Caco-2 (cell line): ENCODE measurements around the gene EXOC6B. TPM values are rescaled to one million over a fixed set of nuclear protein-coding genes. Genes with fewer than 3 reads are reported as not detected.

Experiments
- BruUV-seq: library from RNA; stranded (reverse); fragments of 400-500 nt; replicated peaks from 2 replicates; lab custom pipeline; 2021; lab: Mats Ljungman, UMichigan
- CTCF ChIA-PET: fragments of 300-600 bp; sonication (Branson Sonifier 250); formaldehyde crosslinking; loops from one replicate; lab custom pipeline; 2022; ENCODE audit warnings: antibody characterized with exemption; lab: Charles Lee
- POLR2A ChIA-PET: fragments of 300-600 bp; sonication (Branson Sonifier 250); formaldehyde crosslinking; loops from one replicate; lab custom pipeline; 2022; ENCODE audit warnings: antibody characterized with exemption; lab: Charles Lee
- DNase-seq, 2 experiments: peaks; one replicate each; pipeline versions ENCODE4 v3.0.0 to v3.0.0-alpha.2; 2020 to 2022
- H3K27me3 ChIP-seq: replicated peaks from 2 replicates; pipeline ENCODE4 v1.6.0; 2011; ENCODE audit warnings: low read length; ENCODE audit not compliant: control insufficient read depth, insufficient read depth
- H3K36me3 ChIP-seq: 2 replicates; pipeline ENCODE4 v1.5.1; 2011; ENCODE audit warnings: low read length; ENCODE audit not compliant: control insufficient read depth, insufficient read depth
- H3K4me1 ChIP-seq: fragments of 250-450 bp; sonication (Bioruptor Pico); 2 replicates; pipeline ENCODE4 v1.5.1; 2020; ENCODE audit warnings: mild to moderate bottlenecking
- H3K4me3 ChIP-seq: 2 replicates; pipeline ENCODE4 v1.5.1; 2011; ENCODE audit warnings: low read depth, mild to moderate bottlenecking, control low read depth, low read length
- H3K9me3 ChIP-seq: fragments of 250-450 bp; sonication (Bioruptor Pico); 2 replicates; pipeline ENCODE4 v1.5.1; 2020; ENCODE audit warnings: mild to moderate bottlenecking, moderate library complexity
- H3K27ac Mint-ChIP-seq: one replicate; pipeline ENCODE4 v1.8.0; 2022; ENCODE audit warnings: mixed read lengths; ENCODE audit not compliant: unreplicated experiment
- H3K27me3 Mint-ChIP-seq: one replicate; pipeline ENCODE4 v1.8.0; 2022; ENCODE audit warnings: mixed read lengths; ENCODE audit not compliant: insufficient read depth, unreplicated experiment
- H3K36me3 Mint-ChIP-seq: one replicate; pipeline ENCODE4 v1.8.0; 2022; ENCODE audit warnings: mild to moderate bottlenecking, mixed read lengths; ENCODE audit not compliant: insufficient read depth, unreplicated experiment
- H3K4me1 Mint-ChIP-seq: one replicate; pipeline ENCODE4 v1.8.0; 2022; ENCODE audit warnings: low read depth, mixed read lengths; ENCODE audit not compliant: unreplicated experiment
- H3K4me3 Mint-ChIP-seq: one replicate; pipeline ENCODE4 v1.8.0; 2022; ENCODE audit warnings: mild to moderate bottlenecking, moderate library complexity, mixed read lengths; ENCODE audit not compliant: unreplicated experiment
- H3K9me3 Mint-ChIP-seq: one replicate; pipeline ENCODE4 v1.8.0; 2022; ENCODE audit warnings: mixed read lengths; ENCODE audit not compliant: unreplicated experiment
- CTCF ChIP-seq, 2 experiments: fragments of 200-600 bp in 1 of 2; IDR thresholded peaks; 1 replicate in 1 of 2; 2 replicates in 1 of 2; pipeline versions ENCODE4 v1.5.1 to v1.8.0; 2011 to 2022; ENCODE audit warnings: antibody characterized with exemption in 1 of 2, control low read depth in 1 of 2, inconsistent platforms in 1 of 2, low read depth in 1 of 2, low read length in 1 of 2, mild to moderate bottlenecking in 1 of 2, moderate library complexity in 1 of 2; ENCODE audit not compliant: insufficient read depth in 1 of 2, severe bottlenecking in 1 of 2, unreplicated experiment in 1 of 2
- intact Hi-C: fragments of 100-400 bp; cut with micrococcal nuclease; formaldehyde crosslinking; loops from one replicate; pipeline ENCODE4 v1.10.0; 2022; ENCODE audit not compliant: unreplicated experiment
- total RNA-seq: library from RNA; stranded (reverse); gene quantifications from 2 replicates; pipeline ENCODE4 v1.2.3, GENCODE V29; 2022

EXOC6B gene
- total RNA-seq, 1 experiment from 2014 or later: 36.1 TPM

GRCh38 chr2:72745679-72746368 lies 80.0 kb downstream of the EXOC6B start:
- intact Hi-C loops: loop anchor here (1.0 to 2.0 kb wide), 3 partner anchors 32 to 596 kb away; no protein-coding TSS in a partner anchor
- CTCF ChIA-PET: interaction anchor here (1.1 to 1.4 kb wide), 3 partner anchors 16 to 595 kb away, joined by 3 to 7 read pairs (median 4); no protein-coding TSS in a partner anchor
- DNase-seq: peak in 1 of 2 experiments; percentile 66
- H3K27me3 Mint-ChIP-seq: no peaks in the 10 kb centered on the region
- no peak overlapping the region for H3K4me3 ChIP-seq
- BruUV-seq: no TSS peak
- H3K9me3 ChIP-seq: no peaks in the 10 kb centered on the region
- H3K27ac Mint-ChIP-seq: no peak overlapping the region
- TF ChIP-seq CTCF (IDR thresholded peaks at IDR 0.05; ENCODE audit: insufficient read depth in 1 of 2, low read depth in 1 of 2, low read length in 1 of 2, severe bottlenecking in 1 of 2, unreplicated experiment in 1 of 2): peak; percentile 73 to 77
- POLR2A ChIA-PET: no interaction called here
- H3K4me1 Mint-ChIP-seq: no peaks in the 10 kb centered on the region
- H3K36me3 ChIP-seq: no peaks in the 10 kb centered on the region
- no peaks in the 10 kb centered on the region for H3K36me3 Mint-ChIP-seq
- H3K9me3 Mint-ChIP-seq: no peaks in the 10 kb centered on the region
- H3K27me3 ChIP-seq: no peaks in the 10 kb centered on the region
- H3K4me3 Mint-ChIP-seq: no peak overlapping the region
- peaks cover 18% of the 10 kb centered on the region for H3K4me1 ChIP-seq

- Mint-ChIP-seq H3K36me3 (no peaks in the 10 kb centered on the region), H3K27ac (no peak overlapping the region), H3K4me1 (no peaks in the 10 kb centered on the region), H3K9me3 (no peaks in the 10 kb centered on the region), H3K27me3 (no peaks in the 10 kb centered on the region), H3K4me3 (no peak overlapping the region)
- no TSS peak for BruUV-seq
- ChIA-PET CTCF (interaction anchor here (0.5 kb wide), 1 partner anchor 539 kb away, joined by 6 read pairs; no protein-coding TSS in a partner anchor), POLR2A (no interaction called here)
- no peak for TF ChIP-seq CTCF (IDR thresholded peaks at IDR 0.05; ENCODE audit: insufficient read depth in 1 of 2, low read depth in 1 of 2, low read length in 1 of 2, severe bottlenecking in 1 of 2, unreplicated experiment in 1 of 2)
- no peaks in the 10 kb centered on the region for H3K9me3 ChIP-seq
- no peaks in the 10 kb centered on the region for H3K36me3 ChIP-seq
- DNase-seq: no peak
- no peak overlapping the region for H3K4me3 ChIP-seq
- intact Hi-C loops: loop anchor here (2.0 to 5.0 kb wide), 2 partner anchors 163 to 427 kb away; no protein-coding TSS in a partner anchor
- peaks cover 10% of the 10 kb centered on the region; the same call in 1 of the 2 replicates for H3K4me1 ChIP-seq
- H3K27me3 ChIP-seq: no peaks in the 10 kb centered on the region
Observed at GRCh38 chr2:72744049-72744448, 81.8 kb downstream of the EXOC6B start.

- CTCF ChIA-PET: no interaction called here
- no peaks in the 10 kb centered on the region for H3K36me3 Mint-ChIP-seq
- Histone ChIP-seq H3K27me3 (no peaks in the 10 kb centered on the region), H3K36me3 (no peaks in the 10 kb centered on the region), H3K9me3 (no peaks in the 10 kb centered on the region), H3K4me3 (no peak overlapping the region), H3K4me1 (peaks cover 10% of the 10 kb centered on the region; the same call in 1 of the 2 replicates)
- no peak overlapping the region for H3K4me3 Mint-ChIP-seq
- intact Hi-C loops: loop anchor here (5.0 kb wide), 1 partner anchor 426 kb away; no protein-coding TSS in a partner anchor
- no peaks in the 10 kb centered on the region for H3K27me3 Mint-ChIP-seq
- DNase-seq: no peak
- H3K9me3 Mint-ChIP-seq: no peaks in the 10 kb centered on the region
- no peaks in the 10 kb centered on the region for H3K4me1 Mint-ChIP-seq
- POLR2A ChIA-PET: no interaction called here
- no peak overlapping the region for H3K27ac Mint-ChIP-seq
- BruUV-seq: no TSS peak
- no peak for TF ChIP-seq CTCF (IDR thresholded peaks at IDR 0.05; ENCODE audit: insufficient read depth in 1 of 2, low read depth in 1 of 2, low read length in 1 of 2, severe bottlenecking in 1 of 2, unreplicated experiment in 1 of 2)
Observed at GRCh38 chr2:72743481-72743880, 82.4 kb downstream of the EXOC6B start.
